Vagina (tissue), 2 donors: ENCODE results near the gene DNM3. TPM values are rescaled to one million over a fixed set of nuclear protein-coding genes. Genes with fewer than 3 reads are reported as not detected.

ENCODE experiments used
- DNase-seq, 2 donors: peaks; one replicate each; pipeline ENCODE4 v3.0.0-alpha.2; 2017; ENCODE audit errors: extremely low spot score in 2 of 2
- H3K27ac ChIP-seq: fragments of 200-600 bp; sonication (generic); one replicate; pipeline ENCODE4 v1.5.1; 2019
- H3K27me3 ChIP-seq: fragments of 200-600 bp; sonication (generic); one replicate; pipeline ENCODE4 v1.5.1; 2019
- H3K36me3 ChIP-seq, 2 donors: fragments of 200-600 bp; sonication (generic); one replicate each; pipeline ENCODE4 v1.5.1; 2017 to 2019
- H3K4me1 ChIP-seq: fragments of 200-600 bp; sonication (generic); one replicate; pipeline ENCODE4 v1.5.1; 2019
- H3K4me3 ChIP-seq, 2 donors: fragments of 200-600 bp; sonication (generic); 1 replicate in 1 of 2; 2 replicates in 1 of 2; pipeline ENCODE4 v1.5.1; 2016 to 2019
- H3K9me3 ChIP-seq: fragments of 200-600 bp; sonication (generic); one replicate; pipeline ENCODE4 v1.5.1; 2019
- POLR2A ChIP-seq, 2 donors: fragments of 450-650 bp; IDR thresholded peaks; one replicate each; pipeline ENCODE4 v1.6.1; 2017; ENCODE audit warnings: antibody characterized with exemption in 2 of 2, mild to moderate bottlenecking in 2 of 2, moderate library complexity in 2 of 2
- POLR2AphosphoS5 ChIP-seq, 2 donors: sonication (generic); formaldehyde crosslinking; IDR thresholded peaks; one replicate each; pipeline ENCODE4 v1.9.0; 2017; ENCODE audit warnings: antibody characterized with exemption in 2 of 2, mild to moderate bottlenecking in 2 of 2, low read depth in 1 of 2; ENCODE audit not compliant: insufficient read depth in 1 of 2
- intact Hi-C: fragments of 100-400 bp; cut with DNase I; formaldehyde crosslinking; loops from one replicate; pipeline ENCODE4 v1.15.1; 2023
- total RNA-seq: library from RNA; depleted of rRNA; stranded (reverse); fragments of >200 nt; gene quantifications from one replicate; pipeline ENCODE4 v1.2.3, GENCODE V29; 2016
- TF ChIP-seq, protein P1 (sequence below), 3 experiments: fragments of 450-650 bp in 2 of 3; fragments of 200-600 bp in 1 of 3; sonication (generic) in 1 of 3; IDR thresholded peaks; one replicate each; pipeline ENCODE4 v1.5.1; 2017 to 2019; ENCODE audit warnings: antibody characterized with exemption in 3 of 3, mild to moderate bottlenecking in 2 of 3, moderate library complexity in 2 of 3

DNM3 gene
- total RNA-seq, 1 donor from 2014 or later: 15.5 TPM

DNA sequence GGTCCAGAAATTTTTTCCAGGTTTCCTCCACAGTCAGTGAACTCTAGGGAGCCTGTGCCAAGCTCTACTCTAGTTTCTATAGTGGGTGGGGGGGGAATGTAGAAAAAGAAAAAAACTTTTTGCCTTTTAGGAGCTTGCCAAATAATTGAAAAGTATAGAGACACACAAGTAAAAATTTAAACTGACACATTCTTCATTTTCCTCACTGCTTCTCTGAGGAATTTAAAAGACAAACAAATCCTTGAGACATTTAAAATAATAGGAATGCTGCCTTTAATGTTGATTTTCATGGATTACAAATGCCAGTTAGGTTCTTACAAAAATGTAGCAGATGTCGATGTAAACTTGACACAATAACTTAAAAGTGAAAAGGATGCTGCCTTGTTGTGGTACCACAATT is 241.9 kb downstream of the DNM3 start:
- intact Hi-C loops: no loop called here
- DNase-seq: no peak
- Histone ChIP-seq H3K27ac (no peak overlapping the region), H3K4me3 (no peak overlapping the region), H3K27me3 (no peaks in the 10 kb centered on the region), H3K9me3 (no peaks in the 10 kb centered on the region), H3K36me3 (no peaks in the 10 kb centered on the region), H3K4me1 (no peaks in the 10 kb centered on the region)
- TF ChIP-seq, protein P1, sequence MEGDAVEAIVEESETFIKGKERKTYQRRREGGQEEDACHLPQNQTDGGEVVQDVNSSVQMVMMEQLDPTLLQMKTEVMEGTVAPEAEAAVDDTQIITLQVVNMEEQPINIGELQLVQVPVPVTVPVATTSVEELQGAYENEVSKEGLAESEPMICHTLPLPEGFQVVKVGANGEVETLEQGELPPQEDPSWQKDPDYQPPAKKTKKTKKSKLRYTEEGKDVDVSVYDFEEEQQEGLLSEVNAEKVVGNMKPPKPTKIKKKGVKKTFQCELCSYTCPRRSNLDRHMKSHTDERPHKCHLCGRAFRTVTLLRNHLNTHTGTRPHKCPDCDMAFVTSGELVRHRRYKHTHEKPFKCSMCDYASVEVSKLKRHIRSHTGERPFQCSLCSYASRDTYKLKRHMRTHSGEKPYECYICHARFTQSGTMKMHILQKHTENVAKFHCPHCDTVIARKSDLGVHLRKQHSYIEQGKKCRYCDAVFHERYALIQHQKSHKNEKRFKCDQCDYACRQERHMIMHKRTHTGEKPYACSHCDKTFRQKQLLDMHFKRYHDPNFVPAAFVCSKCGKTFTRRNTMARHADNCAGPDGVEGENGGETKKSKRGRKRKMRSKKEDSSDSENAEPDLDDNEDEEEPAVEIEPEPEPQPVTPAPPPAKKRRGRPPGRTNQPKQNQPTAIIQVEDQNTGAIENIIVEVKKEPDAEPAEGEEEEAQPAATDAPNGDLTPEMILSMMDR (IDR thresholded peaks at IDR 0.05): no peak
- TF ChIP-seq POLR2AphosphoS5 (IDR thresholded peaks at IDR 0.05; ENCODE audit: insufficient read depth in 1 of 2, low read depth in 1 of 2): no peak
- no peak for TF ChIP-seq POLR2A (IDR thresholded peaks at IDR 0.05)

DNA sequence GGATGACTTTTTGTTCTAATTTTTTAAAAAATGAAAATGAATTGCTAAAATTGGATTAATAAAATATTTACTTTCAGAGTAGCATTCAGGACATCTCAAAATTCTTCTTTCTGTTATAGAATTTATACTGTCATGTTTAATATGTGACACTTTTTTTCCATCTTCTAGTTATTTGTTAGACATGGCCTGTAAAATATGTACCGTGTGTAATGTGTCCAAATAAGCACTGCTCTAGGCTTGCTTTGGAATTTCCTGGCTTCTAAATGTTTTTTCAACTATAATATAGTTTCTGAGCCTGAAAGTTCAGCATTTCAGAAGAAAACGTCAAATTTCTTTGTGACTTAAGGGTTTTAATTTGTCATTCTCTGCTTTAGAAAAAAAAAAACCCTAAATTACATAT is 243.6 kb downstream of the DNM3 start:
- Histone ChIP-seq H3K4me1 (no peaks in the 10 kb centered on the region), H3K9me3 (no peaks in the 10 kb centered on the region), H3K27me3 (no peaks in the 10 kb centered on the region), H3K27ac (no peak overlapping the region), H3K4me3 (no peak overlapping the region), H3K36me3 (no peaks in the 10 kb centered on the region)
- no peak for DNase-seq
- intact Hi-C loops: no loop called here
- TF ChIP-seq POLR2A (IDR thresholded peaks at IDR 0.05) (no peak), POLR2AphosphoS5 (IDR thresholded peaks at IDR 0.05; ENCODE audit: insufficient read depth in 1 of 2, low read depth in 1 of 2) (no peak)
- TF ChIP-seq, protein P1 (IDR thresholded peaks at IDR 0.05): no peak

DNA sequence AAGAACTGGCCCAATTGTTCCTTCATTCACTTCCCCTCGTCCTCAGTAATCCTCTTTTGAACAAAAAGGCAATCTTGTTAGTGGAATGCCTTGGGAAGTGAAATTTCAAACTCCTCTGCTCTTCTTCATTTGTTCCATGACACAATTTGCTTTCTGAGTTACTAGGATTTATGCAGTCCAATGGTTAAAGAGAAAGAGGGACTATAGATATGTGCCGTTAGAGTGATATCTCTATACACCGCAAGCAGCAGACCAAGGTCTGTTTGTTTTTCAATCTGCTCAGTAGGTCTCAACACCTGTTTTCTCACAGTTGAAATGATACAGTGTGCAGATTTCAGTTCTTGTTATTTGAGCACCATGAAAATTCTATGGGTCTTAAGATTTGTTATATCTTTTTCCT is 244.0 kb downstream of the DNM3 start:
- no peak for TF ChIP-seq POLR2AphosphoS5 (IDR thresholded peaks at IDR 0.05; ENCODE audit: insufficient read depth in 1 of 2, low read depth in 1 of 2)
- TF ChIP-seq, protein P1 (IDR thresholded peaks at IDR 0.05): no peak
- no peak for TF ChIP-seq POLR2A (IDR thresholded peaks at IDR 0.05)
- no peaks in the 10 kb centered on the region for H3K36me3 ChIP-seq
- H3K27ac ChIP-seq: no peak overlapping the region
- H3K9me3 ChIP-seq: no peaks in the 10 kb centered on the region
- H3K27me3 ChIP-seq: no peaks in the 10 kb centered on the region
- DNase-seq: no peak
- no peak overlapping the region for H3K4me3 ChIP-seq
- H3K4me1 ChIP-seq: no peaks in the 10 kb centered on the region
- intact Hi-C loops: no loop called here

DNA sequence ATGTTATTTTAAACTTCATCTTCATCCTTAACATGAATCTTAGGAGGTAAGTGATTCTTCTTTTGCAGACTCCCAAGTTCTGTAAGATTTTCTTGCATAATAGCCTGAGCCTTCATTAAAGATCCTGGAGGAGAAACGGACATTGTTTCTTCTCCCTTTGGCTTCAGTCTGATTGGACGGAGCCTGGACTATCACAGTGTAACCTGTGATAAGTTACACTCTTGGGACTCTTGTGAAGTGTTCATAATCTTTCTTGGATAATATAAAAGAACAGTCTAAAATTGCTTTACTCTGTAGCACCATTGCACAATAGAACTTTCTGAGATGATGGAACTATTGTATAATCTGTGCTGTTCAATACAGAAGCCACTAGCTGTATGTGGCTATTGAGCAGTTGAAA is 244.8 kb downstream of the DNM3 start:
- H3K4me3 ChIP-seq: no peak overlapping the region
- no peaks in the 10 kb centered on the region for H3K4me1 ChIP-seq
- H3K9me3 ChIP-seq: no peaks in the 10 kb centered on the region
- TF ChIP-seq POLR2AphosphoS5 (IDR thresholded peaks at IDR 0.05; ENCODE audit: insufficient read depth in 1 of 2, low read depth in 1 of 2) (no peak), POLR2A (IDR thresholded peaks at IDR 0.05) (no peak)
- TF ChIP-seq, protein P1 (IDR thresholded peaks at IDR 0.05): no peak
- H3K36me3 ChIP-seq: no peaks in the 10 kb centered on the region
- no peak overlapping the region for H3K27ac ChIP-seq
- H3K27me3 ChIP-seq: no peaks in the 10 kb centered on the region
- intact Hi-C loops: no loop called here
- no peak for DNase-seq

DNA sequence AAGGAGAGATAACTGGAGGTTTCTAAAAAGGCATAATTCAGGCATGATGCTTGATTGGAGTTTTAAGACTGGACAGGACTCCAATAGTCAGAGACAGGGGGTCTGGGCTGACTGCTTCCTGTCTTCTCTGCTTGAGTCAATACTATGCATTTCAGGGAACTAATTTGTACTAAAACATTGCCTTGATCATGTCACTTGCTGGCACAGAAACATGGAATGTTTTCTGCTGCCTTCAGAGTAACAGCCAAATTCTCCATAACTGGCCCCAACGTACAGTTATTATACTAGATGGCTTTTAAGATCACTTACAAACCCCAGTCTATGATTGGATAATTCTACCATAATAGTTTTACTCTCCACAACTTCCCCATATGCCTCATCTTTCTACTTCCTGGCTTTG is 247.0 kb downstream of the DNM3 start:
- no peak for DNase-seq
- H3K9me3 ChIP-seq: no peaks in the 10 kb centered on the region
- intact Hi-C loops: no loop called here

More for the DNA sequence above, 247.0 kb downstream of the DNM3 start:
- H3K27me3 ChIP-seq: no peaks in the 10 kb centered on the region
- no peak overlapping the region for H3K4me3 ChIP-seq
- no peaks in the 10 kb centered on the region for H3K36me3 ChIP-seq
- no peak for TF ChIP-seq POLR2AphosphoS5 (IDR thresholded peaks at IDR 0.05; ENCODE audit: insufficient read depth in 1 of 2, low read depth in 1 of 2)
- no peak for TF ChIP-seq POLR2A (IDR thresholded peaks at IDR 0.05)
- TF ChIP-seq, protein P1 (IDR thresholded peaks at IDR 0.05): no peak
- no peaks in the 10 kb centered on the region for H3K4me1 ChIP-seq
- H3K27ac ChIP-seq: no peak overlapping the region
